ENCODE results near the gene VSX1. TPM values are rescaled to one million over a fixed set of nuclear protein-coding genes. Genes with fewer than 3 reads are reported as not detected.

VSX1 gene
- total and polyA plus RNA-seq, 4 donors, result 0.03 to 0.08 TPM; not detected in 2

GRCh38 chr20:25038591-25039015 lies 43.3 kb downstream of the VSX1 start:
- Histone ChIP-seq H3K36me3 (ENCODE audit: control insufficient read depth in 4 of 4, insufficient read depth in 3 of 4, low read depth in 1 of 4, low read length in 3 of 4) (no peaks in the 10 kb centered on the region), H3K27me3 (ENCODE audit: control insufficient read depth in 4 of 4, insufficient read depth in 4 of 4, low read length in 3 of 4) (no peaks in the 10 kb centered on the region), H3K9ac (ENCODE audit: low read depth in 1 of 2, low read length in 2 of 2) (no peak overlapping the region), H3K27ac (ENCODE audit: low read depth in 1 of 2, low read length in 2 of 2) (no peak overlapping the region), H3K9me3 (ENCODE audit: control insufficient read depth in 4 of 4, low read length in 3 of 4) (no peaks in the 10 kb centered on the region), H3K4me1 (ENCODE audit: control insufficient read depth in 4 of 4, insufficient read depth in 4 of 4, low read length in 3 of 4) (peaks cover 16 to 62% (median 46%) of the 10 kb centered on the region in 4 donors), H3K4me3 (ENCODE audit: low read depth in 1 of 3, low read length in 3 of 3) (no peak overlapping the region)
- TF ChIP-seq FOXA1 (IDR thresholded peaks at IDR 0.05) (no peak), MAX (IDR thresholded peaks at IDR 0.05) (no peak), CTCF (IDR thresholded peaks at IDR 0.05; ENCODE audit: low read depth, low read length, missing input control) (no peak), EGR1 (IDR thresholded peaks at IDR 0.05; ENCODE audit: low read depth in 2 of 2) (no peak), RXRA (IDR thresholded peaks at IDR 0.05) (no peak), SP1 (IDR thresholded peaks at IDR 0.05) (no peak), HNF4G (IDR thresholded peaks at IDR 0.05) (no peak), RAD21 (IDR thresholded peaks at IDR 0.05) (no peak), TAF1 (conservative IDR thresholded peaks at IDR 0.05) (no peak), FOXA2 (IDR thresholded peaks at IDR 0.05) (no peak), GABPA (IDR thresholded peaks at IDR 0.05 in 1 of 2, conservative IDR thresholded peaks at IDR 0.05 in 1 of 2) (no peak), HNF4A (conservative IDR thresholded peaks at IDR 0.05) (no peak), JUND (IDR thresholded peaks at IDR 0.05) (no peak), NR2F2 (IDR thresholded peaks at IDR 0.05) (no peak)
- TF ChIP-seq, protein P1, sequence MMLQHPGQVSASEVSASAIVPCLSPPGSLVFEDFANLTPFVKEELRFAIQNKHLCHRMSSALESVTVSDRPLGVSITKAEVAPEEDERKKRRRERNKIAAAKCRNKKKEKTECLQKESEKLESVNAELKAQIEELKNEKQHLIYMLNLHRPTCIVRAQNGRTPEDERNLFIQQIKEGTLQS (IDR thresholded peaks at IDR 0.05), result no peak
- TF ChIP-seq, protein P2, sequence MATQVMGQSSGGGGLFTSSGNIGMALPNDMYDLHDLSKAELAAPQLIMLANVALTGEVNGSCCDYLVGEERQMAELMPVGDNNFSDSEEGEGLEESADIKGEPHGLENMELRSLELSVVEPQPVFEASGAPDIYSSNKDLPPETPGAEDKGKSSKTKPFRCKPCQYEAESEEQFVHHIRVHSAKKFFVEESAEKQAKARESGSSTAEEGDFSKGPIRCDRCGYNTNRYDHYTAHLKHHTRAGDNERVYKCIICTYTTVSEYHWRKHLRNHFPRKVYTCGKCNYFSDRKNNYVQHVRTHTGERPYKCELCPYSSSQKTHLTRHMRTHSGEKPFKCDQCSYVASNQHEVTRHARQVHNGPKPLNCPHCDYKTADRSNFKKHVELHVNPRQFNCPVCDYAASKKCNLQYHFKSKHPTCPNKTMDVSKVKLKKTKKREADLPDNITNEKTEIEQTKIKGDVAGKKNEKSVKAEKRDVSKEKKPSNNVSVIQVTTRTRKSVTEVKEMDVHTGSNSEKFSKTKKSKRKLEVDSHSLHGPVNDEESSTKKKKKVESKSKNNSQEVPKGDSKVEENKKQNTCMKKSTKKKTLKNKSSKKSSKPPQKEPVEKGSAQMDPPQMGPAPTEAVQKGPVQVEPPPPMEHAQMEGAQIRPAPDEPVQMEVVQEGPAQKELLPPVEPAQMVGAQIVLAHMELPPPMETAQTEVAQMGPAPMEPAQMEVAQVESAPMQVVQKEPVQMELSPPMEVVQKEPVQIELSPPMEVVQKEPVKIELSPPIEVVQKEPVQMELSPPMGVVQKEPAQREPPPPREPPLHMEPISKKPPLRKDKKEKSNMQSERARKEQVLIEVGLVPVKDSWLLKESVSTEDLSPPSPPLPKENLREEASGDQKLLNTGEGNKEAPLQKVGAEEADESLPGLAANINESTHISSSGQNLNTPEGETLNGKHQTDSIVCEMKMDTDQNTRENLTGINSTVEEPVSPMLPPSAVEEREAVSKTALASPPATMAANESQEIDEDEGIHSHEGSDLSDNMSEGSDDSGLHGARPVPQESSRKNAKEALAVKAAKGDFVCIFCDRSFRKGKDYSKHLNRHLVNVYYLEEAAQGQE (IDR thresholded peaks at IDR 0.05), result no peak
- TF ChIP-seq, protein P3, sequence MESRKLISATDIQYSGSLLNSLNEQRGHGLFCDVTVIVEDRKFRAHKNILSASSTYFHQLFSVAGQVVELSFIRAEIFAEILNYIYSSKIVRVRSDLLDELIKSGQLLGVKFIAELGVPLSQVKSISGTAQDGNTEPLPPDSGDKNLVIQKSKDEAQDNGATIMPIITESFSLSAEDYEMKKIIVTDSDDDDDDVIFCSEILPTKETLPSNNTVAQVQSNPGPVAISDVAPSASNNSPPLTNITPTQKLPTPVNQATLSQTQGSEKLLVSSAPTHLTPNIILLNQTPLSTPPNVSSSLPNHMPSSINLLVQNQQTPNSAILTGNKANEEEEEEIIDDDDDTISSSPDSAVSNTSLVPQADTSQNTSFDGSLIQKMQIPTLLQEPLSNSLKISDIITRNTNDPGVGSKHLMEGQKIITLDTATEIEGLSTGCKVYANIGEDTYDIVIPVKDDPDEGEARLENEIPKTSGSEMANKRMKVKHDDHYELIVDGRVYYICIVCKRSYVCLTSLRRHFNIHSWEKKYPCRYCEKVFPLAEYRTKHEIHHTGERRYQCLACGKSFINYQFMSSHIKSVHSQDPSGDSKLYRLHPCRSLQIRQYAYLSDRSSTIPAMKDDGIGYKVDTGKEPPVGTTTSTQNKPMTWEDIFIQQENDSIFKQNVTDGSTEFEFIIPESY (IDR thresholded peaks at IDR 0.05), result no peak
- DNase-seq (ENCODE audit: low spot score), result no peak
- 92% methylated on average over 6 of the region's 6 CpGs for whole genome bisulfite sequencing

GRCh38 chr20:25038103-25038410 lies 43.9 kb downstream of the VSX1 start:
- TF ChIP-seq YY1 (IDR thresholded peaks at IDR 0.05) (no peak), MAX (IDR thresholded peaks at IDR 0.05) (no peak), RXRA (IDR thresholded peaks at IDR 0.05) (no peak)
- Histone ChIP-seq H3K27me3 (ENCODE audit: control insufficient read depth in 4 of 4, insufficient read depth in 4 of 4, low read length in 3 of 4) (no peaks in the 10 kb centered on the region), H3K36me3 (ENCODE audit: control insufficient read depth in 4 of 4, insufficient read depth in 3 of 4, low read depth in 1 of 4, low read length in 3 of 4) (no peaks in the 10 kb centered on the region), H3K9ac (ENCODE audit: low read depth in 1 of 2, low read length in 2 of 2) (no peak overlapping the region), H3K4me3 (ENCODE audit: low read depth in 1 of 3, low read length in 3 of 3) (no peak overlapping the region), H3K9me3 (ENCODE audit: control insufficient read depth in 4 of 4, low read length in 3 of 4) (no peaks in the 10 kb centered on the region), H3K27ac (ENCODE audit: low read depth in 1 of 2, low read length in 2 of 2) (no peak overlapping the region), H3K4me1 (ENCODE audit: control insufficient read depth in 4 of 4, insufficient read depth in 4 of 4, low read length in 3 of 4) (peaks cover 14 to 57% (median 41%) of the 10 kb centered on the region in 4 donors)
- 66% methylated on average over 3 of the region's 3 CpGs for WGBS
- no peak for DNase-seq (ENCODE audit: low spot score)
